K562 (cell line): Measurements from ENCODE around the gene ARHGAP9. TPM values are rescaled to one million over a fixed set of nuclear protein-coding genes. Genes with fewer than 3 reads are reported as not detected.

ENCODE experiments used
- ATAC-seq: fragments of 200-7000 bp; cut with Tn5 transposase; 3 replicates; pipeline ENCODE4 v1.9.1; 2020; ENCODE audit warnings: moderate library complexity
- BruUV-seq: library from RNA; stranded (reverse); fragments of 400-500 nt; replicated peaks from 2 replicates; lab custom pipeline; 2021; lab: Mats Ljungman, UMichigan
- CTCF ChIA-PET: fragments of 300-600 bp; formaldehyde crosslinking; extraction: SDS; loops from one replicate; lab custom pipeline; 2021; ENCODE audit warnings: low intra/inter-chr PET ratio; lab: Yijun Ruan, JAX
- POLR2A ChIA-PET: fragments of 300-600, 350-650 bp; sonication (Branson Sonifier 250); formaldehyde crosslinking; extraction: SDS; loops from one replicate; lab custom pipeline; 2021; ENCODE audit warnings: antibody characterized with exemption, inconsistent platforms; lab: Yijun Ruan, JAX
- DNase-seq, 4 experiments: peaks; one replicate each; pipeline versions ENCODE4 v3.0.0 to v3.0.0-alpha.2; 2011 to 2018; ENCODE audit warnings: low spot score in 3 of 4, mixed read lengths in 3 of 4; ENCODE audit errors: extremely low read depth in 1 of 4
- FAIRE-seq: peaks from 2 replicates; lab custom pipeline; 2011; peaks lifted over from hg19 to GRCh38; lab: Jason Lieb, UNC
- H2AFZ ChIP-seq: 2 replicates; pipeline ENCODE4 v1.6.0; 2011; ENCODE audit warnings: low read depth, low read length, control low read depth, inconsistent platforms
- H3K27ac ChIP-seq: fragments of 200-600 bp; 3 replicates; pipeline ENCODE4 v1.8.0; 2011; ENCODE audit warnings: low read depth, mild to moderate bottlenecking, control low read depth, inconsistent platforms, low read length, moderate library complexity, mixed read lengths; ENCODE audit errors: extremely low read depth
- H3K27me3 ChIP-seq, 2 experiments: fragments of 300-600 bp in 1 of 2; 2 replicates in 1 of 2; 3 replicates in 1 of 2; pipeline versions ENCODE4 v1.6.0 to v1.8.0; 2011; ENCODE audit warnings: inconsistent platforms in 2 of 2, low read length in 2 of 2, mild to moderate bottlenecking in 1 of 2, mixed read lengths in 1 of 2, moderate library complexity in 1 of 2; ENCODE audit not compliant: control insufficient read depth in 2 of 2, insufficient read depth in 2 of 2
- H3K36me3 ChIP-seq: fragments of 300-600 bp; 3 replicates; pipeline ENCODE4 v1.8.0; 2011; ENCODE audit warnings: mild to moderate bottlenecking, low read length, inconsistent platforms; ENCODE audit not compliant: control insufficient read depth, insufficient read depth
- H3K4me1 ChIP-seq, 2 experiments: fragments of 200-600 bp in 1 of 2; replicated peaks in 1 of 2; 2 replicates in 1 of 2; 3 replicates in 1 of 2; pipeline versions ENCODE4 v1.5.1 to v1.8.0; 2011; ENCODE audit warnings: inconsistent platforms in 2 of 2, low read length in 2 of 2, mild to moderate bottlenecking in 1 of 2, mixed read lengths in 1 of 2, moderate library complexity in 1 of 2; ENCODE audit not compliant: control insufficient read depth in 2 of 2, insufficient read depth in 2 of 2
- H3K4me2 ChIP-seq: 2 replicates; pipeline ENCODE4 v1.6.1; 2011; ENCODE audit warnings: low read length, control low read depth, inconsistent platforms, mixed read lengths; ENCODE audit not compliant: insufficient read depth
- H3K4me3 ChIP-seq: fragments of 200-600 bp; sonication (generic), shearing (Covaris generic); 2 replicates; pipeline ENCODE4 v1.5.1; 2016; ENCODE audit warnings: control low read depth, inconsistent platforms
- H3K79me2 ChIP-seq: fragments of 200-600 bp; 3 replicates; pipeline ENCODE4 v1.8.0; 2011; ENCODE audit warnings: low read length, inconsistent platforms; ENCODE audit not compliant: control insufficient read depth, insufficient read depth
- H3K9ac ChIP-seq, 2 experiments: 2 replicates each; pipeline versions ENCODE4 v1.6.0 to v1.6.1; 2011; ENCODE audit warnings: low read depth in 2 of 2, low read length in 2 of 2, control low read depth in 1 of 2, inconsistent platforms in 1 of 2, mild to moderate bottlenecking in 1 of 2, mixed read lengths in 1 of 2; ENCODE audit not compliant: insufficient read depth in 1 of 2
- H3K9me1 ChIP-seq: one replicate; pipeline ENCODE4 v1.6.0; 2011; ENCODE audit warnings: inconsistent platforms, mild to moderate bottlenecking, low read length, moderate library complexity; ENCODE audit not compliant: control insufficient read depth, insufficient read depth
- H3K9me3 ChIP-seq: replicated peaks from 2 replicates; pipeline ENCODE4 v1.5.1; 2011; ENCODE audit warnings: low read depth, low read length, inconsistent platforms; ENCODE audit not compliant: control insufficient read depth, insufficient read depth
- H4K20me1 ChIP-seq: replicated peaks from 2 replicates; pipeline ENCODE4 v1.6.1; 2011; ENCODE audit warnings: low read length, inconsistent platforms, mixed read lengths; ENCODE audit not compliant: control insufficient read depth, insufficient read depth
- CEBPB ChIP-seq: fragments of 450-650 bp; IDR thresholded peaks from 2 replicates; pipeline ENCODE4 v1.6.1; 2016; ENCODE audit warnings: missing genetic modification characterization, missing compliant biosample characterization
- ETS2 ChIP-seq: IDR thresholded peaks from 2 replicates; pipeline ENCODE4 v1.6.1; 2016; ENCODE audit warnings: borderline replicate concordance, missing genetic modification characterization, mild to moderate bottlenecking, moderate library complexity, missing compliant biosample characterization; ENCODE audit not compliant: poor library complexity, severe bottlenecking
- FIP1L1 ChIP-seq: fragments of 200-400 bp; formaldehyde crosslinking; IDR thresholded peaks from 2 replicates; pipeline ENCODE4 v1.6.1; 2018; ENCODE audit warnings: mild to moderate bottlenecking, low read depth, low read length; ENCODE audit not compliant: poor library complexity, severe bottlenecking
- HDAC8 ChIP-seq: fragments of 450-650 bp; IDR thresholded peaks from 2 replicates; pipeline ENCODE4 v1.6.1; 2016; ENCODE audit warnings: mild to moderate bottlenecking, missing genetic modification characterization, moderate library complexity, missing compliant biosample characterization
- RBM25 ChIP-seq: fragments of 200-400 bp; formaldehyde crosslinking; IDR thresholded peaks from 2 replicates; pipeline ENCODE4 v1.6.1; 2018; ENCODE audit warnings: low read length, low read depth, moderate library complexity; ENCODE audit not compliant: severe bottlenecking
- SAFB ChIP-seq: fragments of 200-400 bp; formaldehyde crosslinking; IDR thresholded peaks from 2 replicates; pipeline ENCODE4 v1.6.1; 2017; ENCODE audit warnings: low read depth, low read length, borderline replicate concordance
- ZBTB7A ChIP-seq: IDR thresholded peaks from 2 replicates; pipeline ENCODE4 v1.6.1; 2011; ENCODE audit warnings: low read depth, mild to moderate bottlenecking, low read length, moderate library complexity, borderline replicate concordance; ENCODE audit not compliant: control insufficient read depth
- ZNF121 ChIP-seq: sonication (generic); formaldehyde crosslinking; conservative IDR thresholded peaks from 2 replicates; pipeline ENCODE4 v1.8.0; 2022; ENCODE audit warnings: missing genetic modification reagents
- ZNF512 ChIP-seq: IDR thresholded peaks from 2 replicates; pipeline ENCODE4 v1.6.1; 2016; ENCODE audit warnings: missing genetic modification characterization, missing compliant biosample characterization
- WGBS: fragments of 100-300 bp; shearing (Covaris generic); methylation state at CpG from one replicate; pipeline ENCODE4 v1.1.6; 2016; ENCODE audit warnings: low coverage, mixed read lengths; ENCODE audit not compliant: insufficient coverage; ENCODE audit errors: missing lambda C conversion rate; 5-methylcytosine and 5-hydroxymethylcytosine counted together
- in situ Hi-C: fragments of 300-500 bp; cut with MboI; formaldehyde crosslinking; loops from 4 replicates; pipeline ENCODE4 v1.15.0; 2018; ENCODE audit warnings: inconsistent platforms, mixed read lengths
- intact Hi-C: fragments of 100-400 bp; cut with micrococcal nuclease; formaldehyde crosslinking; loops from 2 replicates; pipeline ENCODE4 v1.14.2; 2022
- polyA plus RNA-seq, 8 experiments: library from polyadenylated mRNA; depleted of rRNA in 4 of 8; stranded (reverse) in 5 of 8; unstranded in 3 of 8; fragments of >200 nt; fragmentation: Nextera tagmentation in 2 of 8; fragmentation: Illumina TruSeq in 1 of 8; extraction: Ambion mirVana in 2 of 8; extraction: Trizol in 1 of 8; gene quantifications; 2 replicates each; pipeline versions ENCODE4 v1.2.1 to v1.2.3, GENCODE V29; 2011 to 2014; ENCODE audit warnings: inconsistent platforms in 1 of 8, missing spikeins in 1 of 8
- total RNA-seq, 7 experiments: library from RNA; depleted of rRNA in 6 of 7; stranded (reverse); fragments of >200 nt in 6 of 7; fragmentation: Illumina TruSeq in 2 of 7; extraction: Trizol in 2 of 7; gene quantifications; 2 replicates each; pipeline versions ENCODE4 v1.2.1 to v1.2.3, GENCODE V29; 2011 to 2021; ENCODE audit warnings: low replicate concordance in 1 of 7

ARHGAP9 gene
- total and polyA plus RNA-seq, 9 of the 15 experiments (the other 6 are each of a cell fraction or from before 2014, with no cell fraction given) = 1.5 to 10.2 (median 5.1) TPM

- no peak for TF ChIP-seq CEBPB (tag)
- no peak for TF ChIP-seq FIP1L1
- 0 out of 2 replicates have a peak, but pooled peaks have one; percentile 28 for TF ChIP-seq ZBTB7A
- no peak for TF ChIP-seq ZNF512
Observed at GRCh38 chr12:57434517-57435223, 45.0 kb downstream of the ARHGAP9 start, which contains the start of gene INHBC (continued).

DNA sequence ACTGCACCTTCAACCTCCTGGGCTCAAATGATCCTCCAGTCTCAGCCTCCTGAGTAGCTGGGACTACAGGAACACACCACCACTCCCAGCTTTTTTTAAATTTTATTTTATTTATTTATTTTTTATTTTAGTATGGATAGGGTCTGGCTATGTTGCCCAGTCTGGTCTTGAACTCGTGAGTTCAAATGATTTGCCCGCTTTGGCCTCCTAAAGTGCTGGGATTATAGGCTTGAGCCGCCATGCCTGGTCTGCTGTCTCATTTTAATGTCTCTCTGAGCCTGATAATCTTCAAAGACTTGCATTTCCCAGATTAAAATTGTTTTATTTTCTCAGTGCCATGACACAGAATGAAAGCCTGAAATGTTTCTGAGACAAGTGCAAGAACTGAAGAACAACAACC, 46.3 kb downstream of the ARHGAP9 start:
- BruUV-seq = no TSS peak
- intact Hi-C loops = no loop called here

More for the DNA sequence above, 46.3 kb downstream of the ARHGAP9 start:
- Histone ChIP-seq H3K9ac (no peak overlapping the region), H3K9me3 (no peaks in the 10 kb centered on the region), H3K79me2 (peaks cover 27% of the 10 kb centered on the region), H3K27me3 (no peaks in the 10 kb centered on the region), H3K4me1 (peaks cover 17 to 18% of the 10 kb centered on the region in 2 experiments; a peak in 4 of 5 replicates), H4K20me1 (no peaks in the 10 kb centered on the region), H3K27ac (no peak overlapping the region), H3K9me1 (no peaks in the 10 kb centered on the region), H3K36me3 (no peaks in the 10 kb centered on the region), H3K4me2 (no peak overlapping the region), H2AFZ (no peak overlapping the region), H3K4me3 (no peak overlapping the region)
- in situ Hi-C loops = no loop called here
- TF ChIP-seq SAFB = no peak
- peak; percentile 76 for TF ChIP-seq RBM25
- no peak for TF ChIP-seq HDAC8
- peak; percentile 71 for TF ChIP-seq ZNF121 (CRISPR knock-in tag)
- TF ChIP-seq ETS2 (tag) = no peak
- ATAC-seq (no peak), DNase-seq (no peak), FAIRE-seq (no peak)
- CTCF ChIA-PET = no interaction called here
- whole genome bisulfite sequencing = 42% methylated on average over 3 of the region's 3 CpGs
- POLR2A ChIA-PET = interaction anchor here (0.6 to 1.4 kb wide), 5 partner anchors 9 to 171 kb away, joined by 3 to 4 read pairs (median 3); no protein-coding TSS in a partner anchor
